ENCODE data around the gene KIRREL3. TPM values are rescaled to one million over a fixed set of nuclear protein-coding genes. Genes with fewer than 3 reads are reported as not detected.

The KIRREL3 gene
- total and polyA plus RNA-seq, 9 of the 15 experiments (the other 6 are each of a cell fraction or from before 2014, with no cell fraction given), result 0.04 to 0.10 TPM; not detected in 7

GRCh38 chr11:126436209-126436755 is 564.3 kb downstream of the KIRREL3 start:
- CTCF ChIA-PET (ENCODE audit: low intra/inter-chr PET ratio), result no interaction called here
- H3K79me2 ChIP-seq (ENCODE audit: control insufficient read depth, insufficient read depth, low read length), result no peaks in the 10 kb centered on the region
- ATAC-seq, result no peak

More at GRCh38 chr11:126436209-126436755, 564.3 kb downstream of the KIRREL3 start:
- Histone ChIP-seq H3K36me3 (ENCODE audit: control insufficient read depth, insufficient read depth, low read length) (no peaks in the 10 kb centered on the region), H3K27me3 (ENCODE audit: control insufficient read depth in 2 of 2, insufficient read depth in 2 of 2, low read length in 2 of 2) (peaks cover 0 to 44% of the 10 kb centered on the region in 2 experiments; a peak in 3 of 5 replicates), H3K9me3 (replicated peaks; ENCODE audit: control insufficient read depth, insufficient read depth, low read depth, low read length) (no peaks in the 10 kb centered on the region), H3K4me2 (ENCODE audit: insufficient read depth, low read length) (no peak overlapping the region), H3K4me1 (replicated peaks in 1 of 2; ENCODE audit: control insufficient read depth in 2 of 2, insufficient read depth in 2 of 2, low read length in 2 of 2) (peaks cover 0 to 20% of the 10 kb centered on the region in 2 experiments; a peak in 4 of 5 replicates), H3K9me1 (ENCODE audit: control insufficient read depth, insufficient read depth, low read length) (no peaks in the 10 kb centered on the region), H3K4me3 (no peak overlapping the region), H3K27ac (ENCODE audit: extremely low read depth, low read depth, low read length) (no peak overlapping the region), H3K9ac (ENCODE audit: insufficient read depth in 1 of 2, low read depth in 2 of 2, low read length in 2 of 2) (no peak overlapping the region), H2AFZ (ENCODE audit: low read depth, low read length) (no peak overlapping the region), H4K20me1 (replicated peaks; ENCODE audit: control insufficient read depth, insufficient read depth, low read length) (peaks cover 11% of the 10 kb centered on the region)
- intact Hi-C loops (cut with micrococcal nuclease), result no loop called here
- POLR2A ChIA-PET, result interaction anchor here (1.0 kb wide), 1 partner anchor 29 kb away, joined by 3 read pairs; no protein-coding TSS in a partner anchor
- whole genome bisulfite sequencing (ENCODE audit: insufficient coverage, low coverage, missing lambda C conversion rate), result 45% methylated on average over 6 of the region's 7 CpGs
- no TSS peak for BruUV-seq (replicated peaks)
- in situ Hi-C loops (cut with MboI), result no loop called here
- TF ChIP-seq ZNF197 (CRISPR knock-in tag; IDR thresholded peaks at IDR 0.05; ENCODE audit: low read depth) (no peak), ZBTB40 (IDR thresholded peaks at IDR 0.05) (no peak), ZBTB40 (CRISPR knock-in tag; IDR thresholded peaks at IDR 0.05) (no peak)
- DNase-seq (ENCODE audit: extremely low read depth in 1 of 4, low spot score in 3 of 4), result no peak
- no peak for FAIRE-seq

Measured in K562 (cell line).